ENCODE results near the gene FLNB. TPM values are rescaled to one million over a fixed set of nuclear protein-coding genes. Genes with fewer than 3 reads are reported as not detected.

Gene FLNB
- polyA plus RNA-seq, 4 donors, result 137 to 335 (median 205) TPM

- Histone ChIP-seq H3K9me3 (ENCODE audit: control insufficient read depth in 2 of 2, insufficient read depth in 1 of 2, low read depth in 1 of 2, low read length in 1 of 2) (no peaks in the 10 kb centered on the region), H3K36me3 (ENCODE audit: control insufficient read depth in 3 of 3, insufficient read depth in 2 of 3, low read depth in 1 of 3, low read length in 3 of 3) (peaks cover 11 to 76% (median 42%) of the 10 kb centered on the region in 3 donors), H3K4me3 (ENCODE audit: low read depth in 1 of 3, low read length in 3 of 3) (no peak overlapping the region), H3K27me3 (ENCODE audit: control insufficient read depth in 3 of 3, insufficient read depth in 3 of 3, low read length in 3 of 3) (no peaks in the 10 kb centered on the region), H3K4me1 (ENCODE audit: control insufficient read depth in 3 of 3, insufficient read depth in 2 of 3, low read depth in 1 of 3, low read length in 2 of 3) (peaks cover 0 to 16% (median 0%) of the 10 kb centered on the region in 3 donors), H3K27ac (ENCODE audit: low read depth in 1 of 3, low read length in 2 of 3) (no peak overlapping the region)
- FAIRE-seq (no peak), DNase-seq (no peak)
- WGBS, 3 donors, result 96 to 99% (median 98%) methylated on average over 2 of the region's 2 CpGs
Measured at GRCh38 chr3:58106061-58106460, 97.8 kb downstream of the FLNB start.

- Histone ChIP-seq H3K27ac (ENCODE audit: low read depth in 1 of 3, low read length in 2 of 3) (no peak overlapping the region), H3K4me3 (ENCODE audit: low read depth in 1 of 3, low read length in 3 of 3) (no peak overlapping the region), H3K9me3 (ENCODE audit: control insufficient read depth in 2 of 2, insufficient read depth in 1 of 2, low read depth in 1 of 2, low read length in 1 of 2) (no peaks in the 10 kb centered on the region), H3K27me3 (ENCODE audit: control insufficient read depth in 3 of 3, insufficient read depth in 3 of 3, low read length in 3 of 3) (no peaks in the 10 kb centered on the region), H3K4me1 (ENCODE audit: control insufficient read depth in 3 of 3, insufficient read depth in 2 of 3, low read depth in 1 of 3, low read length in 2 of 3) (peaks cover 0 to 22% (median 0%) of the 10 kb centered on the region in 3 donors), H3K36me3 (ENCODE audit: control insufficient read depth in 3 of 3, insufficient read depth in 2 of 3, low read depth in 1 of 3, low read length in 3 of 3) (peaks cover 12 to 75% (median 40%) of the 10 kb centered on the region in 3 donors)
- FAIRE-seq (no peak), DNase-seq (no peak)
- WGBS, 3 donors, result 96 to 99% (median 98%) methylated on average over 8 of the region's 8 CpGs
Measured at GRCh38 chr3:58106640-58107039, 98.4 kb downstream of the FLNB start.

DNA sequence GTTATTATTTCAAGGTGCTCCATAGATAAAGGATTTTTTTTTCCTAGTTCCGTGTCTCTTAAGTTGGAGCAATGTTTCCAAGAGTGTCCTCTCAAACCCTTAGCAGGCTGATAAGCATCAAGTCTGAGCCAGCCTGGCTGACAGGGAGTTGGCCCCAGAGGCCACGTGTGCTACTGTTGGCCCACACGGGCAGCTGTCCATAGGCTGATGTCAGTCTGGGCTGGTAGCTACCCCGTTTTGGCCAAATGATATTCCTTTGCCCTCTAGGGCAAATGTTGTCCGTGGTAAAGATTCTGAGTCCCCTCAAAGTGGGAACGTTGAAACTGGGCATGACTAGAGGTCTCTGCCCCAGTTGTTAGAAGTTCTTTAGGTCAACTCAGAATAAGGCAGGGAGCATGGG is 99.4 kb downstream of the FLNB start:
- Histone ChIP-seq H3K36me3 (ENCODE audit: control insufficient read depth in 3 of 3, insufficient read depth in 2 of 3, low read depth in 1 of 3, low read length in 3 of 3) (peaks cover 20 to 77% (median 41%) of the 10 kb centered on the region in 3 donors), H3K4me3 (ENCODE audit: low read depth in 1 of 3, low read length in 3 of 3) (no peak overlapping the region), H3K27me3 (ENCODE audit: control insufficient read depth in 3 of 3, insufficient read depth in 3 of 3, low read length in 3 of 3) (no peaks in the 10 kb centered on the region), H3K9me3 (ENCODE audit: control insufficient read depth in 2 of 2, insufficient read depth in 1 of 2, low read depth in 1 of 2, low read length in 1 of 2) (no peaks in the 10 kb centered on the region), H3K4me1 (ENCODE audit: control insufficient read depth in 3 of 3, insufficient read depth in 2 of 3, low read depth in 1 of 3, low read length in 2 of 3) (peaks cover 0 to 31% (median 0%) of the 10 kb centered on the region in 3 donors), H3K27ac (ENCODE audit: low read depth in 1 of 3, low read length in 2 of 3) (no peak overlapping the region)
- WGBS, 3 donors, result 82 to 93% (median 87%) methylated on average over 6 of the region's 6 CpGs
- DNase-seq, result no peak
- FAIRE-seq, result no peak

DNA sequence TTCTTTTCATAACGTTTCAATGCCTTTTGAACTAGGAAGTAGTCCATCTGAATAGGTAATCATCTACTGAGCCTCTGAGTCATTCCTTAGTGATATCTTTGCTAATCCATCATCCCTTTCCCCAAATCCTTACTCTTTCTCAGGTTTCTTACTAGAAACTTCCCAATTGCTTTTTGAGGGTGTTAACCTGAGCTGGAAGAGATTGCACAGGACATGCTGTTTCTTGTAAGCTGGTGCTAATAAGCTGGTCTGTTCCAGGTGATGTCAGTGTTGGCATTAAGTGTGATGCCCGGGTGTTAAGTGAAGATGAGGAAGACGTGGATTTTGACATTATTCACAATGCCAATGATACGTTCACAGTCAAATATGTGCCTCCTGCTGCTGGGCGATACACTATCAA is 101.5 kb downstream of the FLNB start:
- Histone ChIP-seq H3K36me3 (ENCODE audit: control insufficient read depth in 3 of 3, insufficient read depth in 2 of 3, low read depth in 1 of 3, low read length in 3 of 3) (peaks cover 31 to 70% (median 35%) of the 10 kb centered on the region in 3 donors), H3K4me1 (ENCODE audit: control insufficient read depth in 3 of 3, insufficient read depth in 2 of 3, low read depth in 1 of 3, low read length in 2 of 3) (peaks cover 0 to 24% (median 0%) of the 10 kb centered on the region in 3 donors), H3K27me3 (ENCODE audit: control insufficient read depth in 3 of 3, insufficient read depth in 3 of 3, low read length in 3 of 3) (no peaks in the 10 kb centered on the region), H3K4me3 (ENCODE audit: low read depth in 1 of 3, low read length in 3 of 3) (no peak overlapping the region), H3K27ac (ENCODE audit: low read depth in 1 of 3, low read length in 2 of 3) (no peak overlapping the region), H3K9me3 (ENCODE audit: control insufficient read depth in 2 of 2, insufficient read depth in 1 of 2, low read depth in 1 of 2, low read length in 1 of 2) (no peaks in the 10 kb centered on the region)
- FAIRE-seq, result no peak
- DNase-seq, result no peak
- 75 to 90% (median 88%) methylated on average over 5 of the region's 5 CpGs for WGBS, 3 donors

DNA sequence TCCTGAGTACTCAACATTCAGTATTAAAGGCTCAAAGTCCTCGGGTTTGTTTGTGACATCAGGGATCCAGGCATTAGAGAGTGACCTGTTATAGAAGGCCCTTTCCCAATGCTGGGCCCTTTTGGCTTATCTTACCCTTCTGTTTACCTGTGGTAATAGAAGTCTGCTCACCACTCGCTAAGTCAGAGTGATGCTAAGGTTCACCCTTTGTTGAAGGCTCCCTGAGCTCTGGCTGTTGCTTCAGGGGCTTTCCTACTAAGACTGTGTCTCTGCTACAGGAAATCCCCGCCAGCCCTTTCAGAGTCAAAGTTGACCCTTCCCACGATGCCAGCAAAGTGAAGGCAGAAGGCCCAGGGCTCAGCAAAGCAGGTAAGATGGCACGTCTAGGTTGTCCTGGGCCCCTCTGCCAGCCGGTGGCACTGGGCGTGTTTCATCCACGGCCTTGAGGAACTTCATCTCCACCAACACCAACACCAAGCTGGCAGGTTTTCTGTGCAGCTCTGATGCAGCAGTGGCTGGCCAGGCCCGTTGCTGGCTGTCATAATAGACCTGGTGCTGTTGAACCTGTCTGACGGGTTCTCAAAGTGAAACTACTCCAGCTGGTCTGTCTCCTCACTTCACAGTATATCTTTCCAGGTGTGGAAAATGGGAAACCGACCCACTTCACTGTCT is 103.4 kb downstream of the FLNB start:
- Histone ChIP-seq H3K36me3 (ENCODE audit: control insufficient read depth in 3 of 3, insufficient read depth in 2 of 3, low read depth in 1 of 3, low read length in 3 of 3) (peaks cover 24 to 75% (median 33%) of the 10 kb centered on the region in 3 donors), H3K27me3 (ENCODE audit: control insufficient read depth in 3 of 3, insufficient read depth in 3 of 3, low read length in 3 of 3) (no peaks in the 10 kb centered on the region), H3K4me1 (ENCODE audit: control insufficient read depth in 3 of 3, insufficient read depth in 2 of 3, low read depth in 1 of 3, low read length in 2 of 3) (peaks cover 0 to 32% (median 0%) of the 10 kb centered on the region in 3 donors), H3K9me3 (ENCODE audit: control insufficient read depth in 2 of 2, insufficient read depth in 1 of 2, low read depth in 1 of 2, low read length in 1 of 2) (no peaks in the 10 kb centered on the region), H3K27ac (ENCODE audit: low read depth in 1 of 3, low read length in 2 of 3) (peak overlapping the region; percentile 36 to 83 (median 61)), H3K4me3 (ENCODE audit: low read depth in 1 of 3, low read length in 3 of 3) (no peak overlapping the region)
- DNase-seq (peak; percentile 90 to 94), FAIRE-seq (no peak)
- WGBS, 3 donors, result 27 to 62% (median 31%) methylated on average over 11 of the region's 11 CpGs

DNA sequence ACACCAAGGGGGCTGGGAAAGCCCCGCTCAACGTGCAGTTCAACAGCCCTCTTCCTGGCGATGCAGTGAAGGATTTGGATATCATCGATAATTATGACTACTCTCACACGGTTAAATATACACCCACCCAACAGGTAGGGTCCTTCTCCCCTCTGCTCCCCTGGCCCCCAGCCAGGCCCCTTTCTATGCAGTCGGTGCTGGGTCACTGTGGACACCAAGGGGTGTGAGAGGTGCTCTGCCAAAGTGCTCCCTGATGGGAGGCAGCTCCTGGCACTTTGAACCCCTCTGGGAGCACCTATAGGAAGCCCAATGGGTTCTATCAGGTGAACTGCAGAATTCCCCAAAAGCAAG is 103.9 kb downstream of the FLNB start:
- FAIRE-seq (no peak), DNase-seq (no peak)
- H3K4me1 ChIP-seq (ENCODE audit: control insufficient read depth in 3 of 3, insufficient read depth in 2 of 3, low read depth in 1 of 3, low read length in 2 of 3), result peaks cover 0 to 37% (median 0%) of the 10 kb centered on the region in 3 donors
- WGBS, 3 donors, result 15 to 63% (median 33%) methylated on average over 6 of the region's 6 CpGs
- H3K27me3 ChIP-seq (ENCODE audit: control insufficient read depth in 3 of 3, insufficient read depth in 3 of 3, low read length in 3 of 3), result no peaks in the 10 kb centered on the region
- H3K9me3 ChIP-seq (ENCODE audit: control insufficient read depth in 2 of 2, insufficient read depth in 1 of 2, low read depth in 1 of 2, low read length in 1 of 2), result no peaks in the 10 kb centered on the region
- peaks cover 21 to 74% (median 32%) of the 10 kb centered on the region in 3 donors for H3K36me3 ChIP-seq (ENCODE audit: control insufficient read depth in 3 of 3, insufficient read depth in 2 of 3, low read depth in 1 of 3, low read length in 3 of 3)
- H3K4me3 ChIP-seq (ENCODE audit: low read depth in 1 of 3, low read length in 3 of 3), result no peak overlapping the region
- peak overlapping the region in 2 of 3 donors; percentile 61 to 83 for H3K27ac ChIP-seq (ENCODE audit: low read depth in 1 of 3, low read length in 2 of 3)

DNA sequence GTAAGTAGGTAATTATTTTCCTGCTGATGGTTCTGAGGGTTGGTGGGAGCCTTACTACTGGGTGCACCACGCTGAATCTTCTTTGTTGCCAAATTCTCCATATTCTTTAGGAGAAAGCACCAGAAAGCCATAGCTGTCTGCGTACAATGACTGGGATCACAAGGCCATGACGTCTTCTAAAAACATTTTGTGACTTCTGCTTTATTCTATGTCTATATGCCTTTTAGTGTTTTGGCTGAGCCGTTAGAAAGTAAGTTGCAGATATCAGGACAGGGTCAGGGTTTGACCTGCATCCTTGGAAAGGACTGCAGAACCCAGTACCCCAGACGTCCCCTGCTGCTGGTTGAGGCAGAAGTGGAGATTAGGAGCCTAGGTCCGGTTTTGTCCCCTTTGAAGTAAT is 107.0 kb downstream of the FLNB start:
- Histone ChIP-seq H3K9me3 (ENCODE audit: control insufficient read depth in 2 of 2, insufficient read depth in 1 of 2, low read depth in 1 of 2, low read length in 1 of 2) (no peaks in the 10 kb centered on the region), H3K27ac (ENCODE audit: low read depth in 1 of 3, low read length in 2 of 3) (no peak overlapping the region), H3K4me3 (ENCODE audit: low read depth in 1 of 3, low read length in 3 of 3) (no peak overlapping the region), H3K27me3 (ENCODE audit: control insufficient read depth in 3 of 3, insufficient read depth in 3 of 3, low read length in 3 of 3) (no peaks in the 10 kb centered on the region), H3K4me1 (ENCODE audit: control insufficient read depth in 3 of 3, insufficient read depth in 2 of 3, low read depth in 1 of 3, low read length in 2 of 3) (peaks cover 0 to 45% (median 0%) of the 10 kb centered on the region in 3 donors), H3K36me3 (ENCODE audit: control insufficient read depth in 3 of 3, insufficient read depth in 2 of 3, low read depth in 1 of 3, low read length in 3 of 3) (peaks cover 28 to 74% (median 36%) of the 10 kb centered on the region in 3 donors)
- FAIRE-seq, result no peak
- WGBS, 3 donors, result 92% methylated on average over 6 of the region's 6 CpGs
- DNase-seq, result no peak

DNA sequence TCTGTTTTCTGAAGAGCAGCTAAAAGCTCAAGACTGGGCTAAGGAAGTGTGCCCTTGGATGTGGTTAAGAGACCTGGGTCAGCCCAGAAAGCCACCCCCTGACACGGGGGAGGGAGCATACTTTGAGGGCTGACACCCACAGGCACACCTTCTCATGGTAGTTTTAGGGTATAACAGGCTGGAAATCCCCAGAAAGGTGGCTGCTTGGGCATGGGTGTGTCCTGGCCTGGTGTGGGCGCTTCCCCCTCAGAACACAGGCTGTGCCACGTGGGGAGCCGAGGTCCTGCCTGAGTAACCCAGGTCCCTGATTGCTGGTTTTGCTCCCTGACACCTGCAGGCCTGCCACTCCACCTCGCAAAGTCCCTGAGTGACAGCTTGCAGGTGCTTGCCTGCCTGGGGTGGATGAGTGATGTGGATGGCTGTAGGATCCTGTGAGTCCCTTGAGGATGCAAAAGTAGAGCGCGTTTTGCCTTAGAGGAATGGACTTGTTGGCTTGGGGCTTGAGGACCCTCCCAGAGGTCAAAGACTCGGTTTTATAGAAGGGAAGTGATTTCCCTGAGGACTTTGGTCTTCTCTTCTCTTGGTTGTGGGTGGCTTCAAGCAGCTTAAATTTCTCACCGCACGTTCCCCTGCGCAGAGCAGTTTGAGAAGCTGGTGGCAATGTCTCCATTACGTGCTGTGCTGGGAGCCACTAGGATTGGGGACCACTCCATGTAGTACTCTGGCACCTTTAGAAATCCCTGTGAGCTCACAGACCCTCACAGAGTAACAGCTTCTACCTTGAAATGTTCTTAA is 108.1 kb downstream of the FLNB start:
- no peak overlapping the region for H3K27ac ChIP-seq (ENCODE audit: low read depth in 1 of 3, low read length in 2 of 3)
- H3K36me3 ChIP-seq (ENCODE audit: control insufficient read depth in 3 of 3, insufficient read depth in 2 of 3, low read depth in 1 of 3, low read length in 3 of 3), result peaks cover 34 to 78% (median 41%) of the 10 kb centered on the region in 3 donors
- peak in 1 of 2 donors; percentile 25 for DNase-seq
- no peaks in the 10 kb centered on the region for H3K27me3 ChIP-seq (ENCODE audit: control insufficient read depth in 3 of 3, insufficient read depth in 3 of 3, low read length in 3 of 3)
- H3K9me3 ChIP-seq (ENCODE audit: control insufficient read depth in 2 of 2, insufficient read depth in 1 of 2, low read depth in 1 of 2, low read length in 1 of 2), result no peaks in the 10 kb centered on the region
- WGBS, 3 donors, result 48 to 62% (median 60%) methylated on average over 12 of the region's 12 CpGs
- no peak for FAIRE-seq
- H3K4me1 ChIP-seq (ENCODE audit: control insufficient read depth in 3 of 3, insufficient read depth in 2 of 3, low read depth in 1 of 3, low read length in 2 of 3), result peaks cover 0 to 35% (median 0%) of the 10 kb centered on the region in 3 donors
- no peak overlapping the region for H3K4me3 ChIP-seq (ENCODE audit: low read depth in 1 of 3, low read length in 3 of 3)
